ENCODE results near the gene ITGA11.

DNA sequence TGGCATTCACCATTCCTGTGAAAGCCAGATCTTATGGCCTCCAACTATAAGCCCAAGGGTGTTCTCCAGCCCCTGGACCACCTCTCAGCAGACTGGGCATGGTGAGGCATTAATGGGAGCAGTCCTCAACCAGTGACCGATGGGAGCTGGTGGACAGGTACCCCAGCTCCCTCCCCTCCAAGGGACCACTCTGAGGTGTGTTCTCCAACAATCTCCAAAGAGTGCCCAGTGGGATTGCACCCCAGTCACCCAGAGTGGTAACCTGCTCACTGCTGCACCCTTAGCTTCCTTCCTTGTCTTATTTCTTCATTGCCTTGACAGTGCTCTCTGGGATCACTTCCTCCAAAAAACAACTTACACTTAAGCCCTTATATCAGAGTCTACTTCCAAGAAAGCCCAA, 8.2 kb upstream of the ITGA11 start:
- TF ChIP-seq, protein P1, sequence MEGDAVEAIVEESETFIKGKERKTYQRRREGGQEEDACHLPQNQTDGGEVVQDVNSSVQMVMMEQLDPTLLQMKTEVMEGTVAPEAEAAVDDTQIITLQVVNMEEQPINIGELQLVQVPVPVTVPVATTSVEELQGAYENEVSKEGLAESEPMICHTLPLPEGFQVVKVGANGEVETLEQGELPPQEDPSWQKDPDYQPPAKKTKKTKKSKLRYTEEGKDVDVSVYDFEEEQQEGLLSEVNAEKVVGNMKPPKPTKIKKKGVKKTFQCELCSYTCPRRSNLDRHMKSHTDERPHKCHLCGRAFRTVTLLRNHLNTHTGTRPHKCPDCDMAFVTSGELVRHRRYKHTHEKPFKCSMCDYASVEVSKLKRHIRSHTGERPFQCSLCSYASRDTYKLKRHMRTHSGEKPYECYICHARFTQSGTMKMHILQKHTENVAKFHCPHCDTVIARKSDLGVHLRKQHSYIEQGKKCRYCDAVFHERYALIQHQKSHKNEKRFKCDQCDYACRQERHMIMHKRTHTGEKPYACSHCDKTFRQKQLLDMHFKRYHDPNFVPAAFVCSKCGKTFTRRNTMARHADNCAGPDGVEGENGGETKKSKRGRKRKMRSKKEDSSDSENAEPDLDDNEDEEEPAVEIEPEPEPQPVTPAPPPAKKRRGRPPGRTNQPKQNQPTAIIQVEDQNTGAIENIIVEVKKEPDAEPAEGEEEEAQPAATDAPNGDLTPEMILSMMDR (conservative IDR thresholded peaks at IDR 0.05; ENCODE audit: low read depth in 2 of 2) = no peak
- TF ChIP-seq JUNB (IDR thresholded peaks at IDR 0.05; ENCODE audit: unreplicated experiment) (no peak), REST (IDR thresholded peaks at IDR 0.05; ENCODE audit: unreplicated experiment) (no peak), EZH2 (IDR thresholded peaks at IDR 0.05; ENCODE audit: low read depth, unreplicated experiment) (no peak)

Data from GM23338 (cell line).